ENCODE measurements around the gene EVI5L. TPM values are rescaled to one million over a fixed set of nuclear protein-coding genes. Genes with fewer than 3 reads are reported as not detected.
A peak's percentile ranks its signal among the peaks of the same experiment; 100 is the strongest.

The EVI5L gene
- total RNA-seq, 3 donors from 2014 or later, result 7.5 to 12.5 (median 9.2) TPM

- peak overlapping the region; percentile 92 to 94 for H3K27ac ChIP-seq
- no peaks in the 10 kb centered on the region for H3K27me3 ChIP-seq
- H3K36me3 ChIP-seq, result no peaks in the 10 kb centered on the region
- TF ChIP-seq POLR2A (IDR thresholded peaks at IDR 0.05) (no peak), POLR2AphosphoS5 (IDR thresholded peaks at IDR 0.05) (no peak)
- peak overlapping the region; percentile 85 to 89 (median 87) for H3K4me3 ChIP-seq
- peak in 1 of 2 donors; percentile 58 for DNase-seq (ENCODE audit: low spot score in 2 of 2)
- peaks cover 14 to 18% of the 10 kb centered on the region in 2 donors for H3K4me1 ChIP-seq
- intact Hi-C loops (cut with DNase I; ENCODE audit: low total_unique reads), result loop anchor here (5.0 kb wide), 1 partner anchor 52 kb away; no protein-coding TSS in a partner anchor
- no peaks in the 10 kb centered on the region for H3K9me3 ChIP-seq
These were observed 74.3 kb downstream of the EVI5L start for GRCh38 chr19:7904074-7905020.

GRCh38 chr19:7905268-7905667, 75.2 kb downstream of the EVI5L start:
- Histone ChIP-seq H3K27ac (no peak overlapping the region), H3K27me3 (no peaks in the 10 kb centered on the region), H3K9me3 (no peaks in the 10 kb centered on the region), H3K4me3 (peak overlapping the region in 2 of 3 donors; percentile 87 to 89), H3K4me1 (peaks cover 14 to 18% of the 10 kb centered on the region in 2 donors), H3K36me3 (peaks cover 2% of the 10 kb centered on the region)
- TF ChIP-seq CTCF (IDR thresholded peaks at IDR 0.05) (no peak), POLR2AphosphoS5 (IDR thresholded peaks at IDR 0.05) (no peak), POLR2A (IDR thresholded peaks at IDR 0.05) (no peak)
- DNase-seq (ENCODE audit: low spot score in 2 of 2), result no peak
- intact Hi-C loops (cut with DNase I; ENCODE audit: low total_unique reads), result no loop called here

GRCh38 chr19:7905859-7906258, 75.8 kb downstream of the EVI5L start:
- intact Hi-C loops (cut with DNase I; ENCODE audit: low total_unique reads), result no loop called here
- Histone ChIP-seq H3K36me3 (peaks cover 8% of the 10 kb centered on the region), H3K4me1 (peaks cover 14 to 18% of the 10 kb centered on the region in 2 donors)

GRCh38 chr19:7907122-7907521, 77.1 kb downstream of the EVI5L start:
- Histone ChIP-seq H3K4me1 (peaks cover 14 to 18% of the 10 kb centered on the region in 2 donors), H3K27me3 (no peaks in the 10 kb centered on the region), H3K4me3 (no peak overlapping the region), H3K9me3 (no peaks in the 10 kb centered on the region), H3K27ac (no peak overlapping the region), H3K36me3 (peaks cover 19% of the 10 kb centered on the region)
- intact Hi-C loops (cut with DNase I; ENCODE audit: low total_unique reads), result no loop called here
- TF ChIP-seq POLR2A (IDR thresholded peaks at IDR 0.05) (no peak), POLR2AphosphoS5 (IDR thresholded peaks at IDR 0.05) (no peak), CTCF (IDR thresholded peaks at IDR 0.05) (no peak)
- DNase-seq (ENCODE audit: low spot score in 2 of 2), result no peak

More at GRCh38 chr19:7905859-7906258, 75.8 kb downstream of the EVI5L start:
- no peak for DNase-seq (ENCODE audit: low spot score in 2 of 2)
- Histone ChIP-seq H3K9me3 (no peaks in the 10 kb centered on the region), H3K4me3 (no peak overlapping the region), H3K27me3 (no peaks in the 10 kb centered on the region), H3K27ac (no peak overlapping the region)
- TF ChIP-seq POLR2A (IDR thresholded peaks at IDR 0.05) (no peak), CTCF (IDR thresholded peaks at IDR 0.05) (no peak), POLR2AphosphoS5 (IDR thresholded peaks at IDR 0.05) (no peak)

GRCh38 chr19:7907544-7907943, 77.5 kb downstream of the EVI5L start:
- peaks cover 14 to 17% of the 10 kb centered on the region in 2 donors for H3K4me1 ChIP-seq
- no peak overlapping the region for H3K4me3 ChIP-seq
- intact Hi-C loops (cut with DNase I; ENCODE audit: low total_unique reads), result no loop called here
- no peak overlapping the region for H3K27ac ChIP-seq
- H3K36me3 ChIP-seq, result peaks cover 23% of the 10 kb centered on the region
- TF ChIP-seq POLR2A (IDR thresholded peaks at IDR 0.05) (no peak), POLR2AphosphoS5 (IDR thresholded peaks at IDR 0.05) (no peak), CTCF (IDR thresholded peaks at IDR 0.05) (no peak)
- no peaks in the 10 kb centered on the region for H3K9me3 ChIP-seq
- no peaks in the 10 kb centered on the region for H3K27me3 ChIP-seq
- DNase-seq (ENCODE audit: low spot score in 2 of 2), result no peak

All from breast epithelium (tissue), 4 donors.